RWPE2 (cell line): Measurements from ENCODE around the gene IL19.

Experiments
- ATAC-seq: fragments of 200-7000 bp; cut with Tn5 transposase; 3 replicates; pipeline ENCODE4 v1.9.1; 2021; ENCODE audit warnings: low read depth
- DNase-seq: peaks from one replicate; pipeline ENCODE4 v3.0.0-alpha.2; 2020; ENCODE audit warnings: low spot score
- H3K27ac ChIP-seq: fragments of 450-650 bp; 2 replicates; pipeline ENCODE4 v1.5.1; 2017; ENCODE audit warnings: mild to moderate bottlenecking; ENCODE audit not compliant: poor library complexity, severe bottlenecking
- H3K27me3 ChIP-seq: fragments of 250-450 bp; sonication (Bioruptor Pico); 2 replicates; pipeline ENCODE4 v1.5.1; 2021; ENCODE audit warnings: mild to moderate bottlenecking, moderate library complexity; ENCODE audit not compliant: insufficient read depth, poor library complexity, severe bottlenecking
- H3K36me3 ChIP-seq: fragments of 250-450 bp; sonication (Bioruptor Pico); 2 replicates; pipeline ENCODE4 v1.5.1; 2020; ENCODE audit warnings: low read depth, mild to moderate bottlenecking, moderate library complexity
- H3K4me1 ChIP-seq: fragments of 250-450 bp; sonication (Bioruptor Pico); 2 replicates; pipeline ENCODE4 v1.5.1; 2021; ENCODE audit warnings: mild to moderate bottlenecking, moderate library complexity; ENCODE audit not compliant: insufficient read depth, poor library complexity, severe bottlenecking
- H3K4me3 ChIP-seq: fragments of 250-450 bp; sonication (Bioruptor Pico); 2 replicates; pipeline ENCODE4 v1.5.1; 2021; ENCODE audit warnings: mild to moderate bottlenecking, moderate library complexity; ENCODE audit not compliant: severe bottlenecking
- H3K9me3 ChIP-seq: fragments of 250-450 bp; sonication (Bioruptor Pico); 2 replicates; pipeline ENCODE4 v1.5.1; 2021; ENCODE audit warnings: mild to moderate bottlenecking, moderate library complexity; ENCODE audit not compliant: severe bottlenecking
- TF ChIP-seq, protein P1 (sequence below): fragments of 450-650 bp; IDR thresholded peaks from one replicate; pipeline ENCODE4 v1.5.1; 2017; ENCODE audit warnings: mild to moderate bottlenecking, moderate library complexity; ENCODE audit not compliant: poor library complexity, severe bottlenecking

IL19 gene

GRCh38 chr1:206872139-206872538 lies 101.6 kb downstream of the IL19 start:
- Histone ChIP-seq H3K36me3 (no peaks in the 10 kb centered on the region), H3K9me3 (no peaks in the 10 kb centered on the region), H3K27ac (no peak overlapping the region), H3K27me3 (no peaks in the 10 kb centered on the region), H3K4me1 (peaks cover 10% of the 10 kb centered on the region), H3K4me3 (no peak overlapping the region)
- no peak for ATAC-seq
- TF ChIP-seq, protein P1, sequence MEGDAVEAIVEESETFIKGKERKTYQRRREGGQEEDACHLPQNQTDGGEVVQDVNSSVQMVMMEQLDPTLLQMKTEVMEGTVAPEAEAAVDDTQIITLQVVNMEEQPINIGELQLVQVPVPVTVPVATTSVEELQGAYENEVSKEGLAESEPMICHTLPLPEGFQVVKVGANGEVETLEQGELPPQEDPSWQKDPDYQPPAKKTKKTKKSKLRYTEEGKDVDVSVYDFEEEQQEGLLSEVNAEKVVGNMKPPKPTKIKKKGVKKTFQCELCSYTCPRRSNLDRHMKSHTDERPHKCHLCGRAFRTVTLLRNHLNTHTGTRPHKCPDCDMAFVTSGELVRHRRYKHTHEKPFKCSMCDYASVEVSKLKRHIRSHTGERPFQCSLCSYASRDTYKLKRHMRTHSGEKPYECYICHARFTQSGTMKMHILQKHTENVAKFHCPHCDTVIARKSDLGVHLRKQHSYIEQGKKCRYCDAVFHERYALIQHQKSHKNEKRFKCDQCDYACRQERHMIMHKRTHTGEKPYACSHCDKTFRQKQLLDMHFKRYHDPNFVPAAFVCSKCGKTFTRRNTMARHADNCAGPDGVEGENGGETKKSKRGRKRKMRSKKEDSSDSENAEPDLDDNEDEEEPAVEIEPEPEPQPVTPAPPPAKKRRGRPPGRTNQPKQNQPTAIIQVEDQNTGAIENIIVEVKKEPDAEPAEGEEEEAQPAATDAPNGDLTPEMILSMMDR = no peak
- DNase-seq = no peak

- ATAC-seq (peak; percentile 80), DNase-seq (no peak)
- no peak overlapping the region for H3K4me3 ChIP-seq
- peaks cover 10% of the 10 kb centered on the region for H3K4me1 ChIP-seq
- H3K9me3 ChIP-seq = peaks cover 9% of the 10 kb centered on the region
- H3K27ac ChIP-seq = peak overlapping the region; percentile 53
- H3K27me3 ChIP-seq = no peaks in the 10 kb centered on the region
- H3K36me3 ChIP-seq = no peaks in the 10 kb centered on the region
- TF ChIP-seq, protein P1 = no peak
Measured at GRCh38 chr1:206873603-206874188, 103.1 kb downstream of the IL19 start.

- TF ChIP-seq, protein P1 = no peak
- ATAC-seq (no peak), DNase-seq (no peak)
- Histone ChIP-seq H3K27me3 (no peaks in the 10 kb centered on the region), H3K9me3 (peaks cover 20% of the 10 kb centered on the region), H3K36me3 (no peaks in the 10 kb centered on the region), H3K4me3 (no peak overlapping the region), H3K27ac (no peak overlapping the region), H3K4me1 (peaks cover 10% of the 10 kb centered on the region)
Measured at GRCh38 chr1:206875752-206876377, 105.3 kb downstream of the IL19 start.

GRCh38 chr1:206878456-206878855 lies 107.9 kb downstream of the IL19 start:
- ATAC-seq = no peak
- no peak for DNase-seq
- Histone ChIP-seq H3K4me3 (no peak overlapping the region), H3K27me3 (no peaks in the 10 kb centered on the region), H3K4me1 (peaks cover 9% of the 10 kb centered on the region), H3K9me3 (peaks cover 20% of the 10 kb centered on the region), H3K36me3 (no peaks in the 10 kb centered on the region), H3K27ac (no peak overlapping the region)
- TF ChIP-seq, protein P1 = no peak

- DNase-seq (no peak), ATAC-seq (no peak)
- Histone ChIP-seq H3K9me3 (peaks cover 20% of the 10 kb centered on the region), H3K4me1 (peaks cover 3% of the 10 kb centered on the region), H3K27me3 (no peaks in the 10 kb centered on the region), H3K4me3 (no peak overlapping the region), H3K27ac (no peak overlapping the region), H3K36me3 (no peaks in the 10 kb centered on the region)
- TF ChIP-seq, protein P1 = no peak
Measured at GRCh38 chr1:206880314-206880713, 109.7 kb downstream of the IL19 start.
